NCI-H345 (cell line): ENCODE data around the gene SLC39A10.
"Not testable (repeated sequence)": the region's sequence is repeated elsewhere in the genome, so short reads cannot be mapped to it uniquely, and the experiment has no call there.

Source experiments
- DNase-seq: peaks from one replicate; lab custom pipeline; 2025; lab: John Stamatoyannopoulos, UW

Gene SLC39A10

DNA sequence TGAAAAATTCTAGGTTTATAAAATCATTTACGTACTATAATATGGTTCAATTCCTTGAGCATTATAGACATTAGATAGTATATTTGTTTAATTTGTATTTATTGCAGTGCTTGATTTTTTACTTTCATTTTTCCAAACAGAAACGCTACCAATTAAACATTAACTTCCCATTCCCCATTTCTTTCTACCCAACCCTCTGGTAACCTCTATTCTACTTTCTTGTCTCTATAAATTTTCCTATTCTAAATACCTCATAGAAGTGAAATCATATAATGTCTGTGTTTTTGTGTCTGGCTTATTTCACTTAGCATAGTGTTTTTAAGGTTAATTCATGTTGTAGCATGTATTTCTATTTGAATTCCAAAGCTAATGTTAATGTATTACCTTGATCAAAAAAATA lies 11.6 kb upstream of the SLC39A10 start:
- no peak for DNase-seq

DNA sequence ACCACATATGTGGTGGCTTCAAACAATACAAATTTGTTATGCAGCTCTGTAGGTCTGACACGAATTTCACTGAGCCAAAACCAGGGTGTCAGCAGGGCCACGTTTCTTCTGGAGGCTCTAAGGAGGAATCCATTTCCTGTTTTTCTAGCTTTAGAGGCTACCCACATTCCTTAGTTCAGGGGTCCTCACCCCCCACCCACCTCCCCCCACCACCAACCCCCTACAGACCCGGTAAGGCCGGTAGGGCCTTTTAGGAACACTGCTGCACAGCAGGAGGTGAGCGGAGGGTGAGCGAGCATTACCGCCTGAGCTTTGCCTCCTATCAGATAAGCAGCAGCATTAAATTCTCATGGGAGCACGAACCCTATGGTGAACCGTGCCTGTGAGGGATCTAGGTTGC lies 10.6 kb upstream of the SLC39A10 start:
- no peak for DNase-seq

DNA sequence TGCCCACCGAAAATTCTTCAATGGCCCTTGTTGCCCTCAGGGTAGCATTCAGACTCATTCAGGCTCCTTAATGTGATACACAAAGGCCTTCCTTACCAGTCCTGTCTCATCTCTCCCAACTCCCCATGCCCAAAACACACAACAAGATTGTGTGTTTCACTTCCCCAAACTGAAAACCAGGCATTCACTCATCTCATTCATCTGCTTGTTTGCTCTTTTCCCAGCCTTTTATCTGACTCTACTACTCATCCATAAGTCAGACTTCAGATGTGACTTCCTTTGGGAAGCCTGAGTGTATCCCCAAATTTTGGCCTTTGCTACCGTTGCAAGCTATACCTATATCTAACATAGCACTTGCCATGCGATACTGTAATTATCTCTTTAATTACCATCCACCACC lies 9.7 kb upstream of the SLC39A10 start:
- no peak for DNase-seq

DNA sequence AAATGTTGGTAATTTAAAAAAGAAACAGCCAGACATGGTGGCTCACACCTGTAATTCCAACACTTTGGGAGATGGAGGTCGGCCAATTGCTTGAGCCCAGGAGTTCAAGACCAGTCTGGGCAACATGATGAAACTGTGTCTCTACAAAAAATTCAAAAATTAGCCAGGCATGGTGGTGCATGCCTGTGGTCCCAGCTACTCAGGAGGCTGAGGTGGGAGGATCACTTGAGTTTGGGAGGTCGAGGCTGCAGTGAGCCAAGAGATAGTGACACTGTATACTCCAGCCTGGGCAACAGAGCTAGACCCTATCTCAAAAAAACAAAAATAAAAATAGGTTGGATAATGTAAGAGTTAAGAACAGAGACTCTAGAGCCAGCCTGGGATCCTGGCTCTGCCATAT lies 8.7 kb upstream of the SLC39A10 start:
- DNase-seq = not testable (repeated sequence)

DNA sequence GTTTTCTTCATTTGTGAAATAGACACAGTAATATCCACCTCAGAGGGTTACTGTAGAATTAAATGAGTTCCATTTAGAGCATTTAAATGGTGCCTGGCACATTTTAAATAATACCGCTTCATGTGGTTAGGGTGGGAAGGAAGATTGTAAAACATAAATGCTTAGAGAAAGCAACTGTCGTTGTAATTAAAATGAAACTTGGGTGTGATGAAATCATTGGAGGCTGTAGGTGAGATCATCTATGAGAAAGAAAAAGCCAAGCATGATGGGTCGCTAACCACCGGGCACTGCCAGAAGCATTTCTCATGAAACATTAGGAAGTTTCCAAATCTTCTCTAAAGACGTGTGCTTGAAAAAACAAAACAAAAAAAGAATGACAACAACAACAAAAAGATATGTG lies 8.2 kb upstream of the SLC39A10 start:
- no peak for DNase-seq

DNA sequence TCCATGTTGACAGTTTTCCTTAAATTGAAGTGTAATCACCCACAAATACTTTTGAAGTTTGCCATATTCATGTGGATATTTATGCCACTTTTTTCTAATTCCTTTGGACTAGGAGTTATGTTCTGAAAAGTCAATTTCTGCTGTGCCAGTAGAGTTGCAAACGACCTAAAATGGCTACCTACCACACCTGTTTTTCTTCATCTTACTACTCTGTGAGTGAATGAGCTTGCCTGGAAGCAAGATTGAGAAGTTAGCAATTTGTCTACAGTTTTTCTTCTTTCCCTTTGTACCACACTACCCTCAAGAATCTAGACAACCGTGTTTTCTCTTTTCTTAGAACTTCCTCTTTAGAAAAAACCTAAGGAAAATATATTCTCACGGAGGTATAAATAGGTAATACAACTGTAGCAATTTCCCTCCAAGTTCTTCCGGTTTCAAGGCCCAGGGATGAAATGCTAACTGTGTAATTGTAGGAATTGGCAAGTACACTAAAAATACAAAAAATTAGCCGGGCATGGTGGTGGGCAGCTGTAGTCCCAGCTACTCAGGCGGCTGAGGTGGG lies 7.3 kb upstream of the SLC39A10 start:
- no peak for DNase-seq

DNA sequence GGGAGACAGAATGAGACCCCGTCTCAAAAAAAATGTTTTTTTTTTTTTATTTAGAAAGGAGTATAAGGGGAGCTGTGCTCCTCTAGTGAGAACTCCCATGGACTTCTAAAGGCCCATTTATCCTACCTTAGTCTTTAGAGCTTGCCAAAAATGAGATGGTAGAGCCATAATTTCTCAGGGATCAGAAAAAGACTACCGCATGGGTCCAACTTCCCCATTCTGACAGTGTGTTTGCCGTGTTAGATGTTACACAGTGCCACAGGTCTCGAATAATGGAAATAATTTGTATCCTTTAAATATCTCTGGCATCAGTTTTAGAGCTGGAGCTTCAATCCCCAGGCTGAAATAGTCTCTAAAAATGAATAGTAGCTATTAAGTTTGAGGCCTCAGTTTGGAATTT lies 6.0 kb upstream of the SLC39A10 start:
- no peak for DNase-seq

DNA sequence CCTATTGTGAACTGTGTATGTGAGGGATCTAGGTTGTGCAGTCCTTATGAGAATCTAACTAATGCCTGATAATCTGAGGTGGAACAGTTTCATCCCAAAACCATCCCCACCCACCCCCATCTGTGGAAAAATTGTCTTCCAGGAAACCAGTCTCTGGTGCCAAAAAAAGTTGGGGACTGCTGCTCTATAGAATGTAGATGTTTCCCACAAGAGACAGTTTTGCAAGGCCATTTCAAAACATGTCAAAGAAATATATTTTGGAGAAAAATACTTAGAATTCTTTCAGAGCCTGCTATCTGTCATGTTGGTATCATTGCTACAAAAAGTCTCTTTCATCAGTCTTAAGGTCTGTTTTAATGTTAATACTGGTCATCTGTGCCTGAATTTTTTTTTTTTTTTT lies 4.1 kb upstream of the SLC39A10 start:
- no peak for DNase-seq

DNA sequence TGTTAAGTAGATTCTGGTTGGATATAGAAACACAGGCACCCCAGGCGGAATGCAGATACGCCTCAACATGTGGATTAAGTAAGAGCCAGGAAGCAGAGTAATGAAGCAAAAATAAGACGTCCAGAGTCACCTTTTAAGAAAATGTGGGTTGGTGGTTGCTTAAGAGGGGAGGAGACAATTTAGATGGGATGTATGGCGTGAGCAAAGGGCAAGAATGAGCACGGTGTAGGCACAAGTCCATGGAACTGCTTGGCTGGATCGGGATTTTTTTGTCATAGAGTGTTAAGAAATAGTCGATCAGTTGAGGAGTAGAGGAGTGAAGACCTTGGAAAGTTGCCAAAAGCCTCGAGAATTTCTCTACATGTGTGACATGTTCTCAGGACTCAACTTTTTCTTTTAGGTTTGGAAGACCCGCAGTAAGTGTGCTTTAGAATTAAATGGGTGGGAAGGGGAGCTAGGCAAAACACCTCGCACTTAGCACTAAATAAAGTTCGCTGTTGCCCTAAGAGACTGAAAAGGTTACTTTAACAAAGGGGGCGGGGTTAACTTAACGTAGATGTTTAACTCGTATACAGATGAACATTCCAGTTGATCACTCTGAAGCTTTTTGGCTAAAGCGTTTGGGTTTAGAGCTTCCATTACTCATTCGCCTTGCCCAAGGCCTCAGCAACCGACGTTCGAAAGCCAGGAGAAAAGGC lies 716 bp upstream of the SLC39A10 start:
- no peak for DNase-seq

DNA sequence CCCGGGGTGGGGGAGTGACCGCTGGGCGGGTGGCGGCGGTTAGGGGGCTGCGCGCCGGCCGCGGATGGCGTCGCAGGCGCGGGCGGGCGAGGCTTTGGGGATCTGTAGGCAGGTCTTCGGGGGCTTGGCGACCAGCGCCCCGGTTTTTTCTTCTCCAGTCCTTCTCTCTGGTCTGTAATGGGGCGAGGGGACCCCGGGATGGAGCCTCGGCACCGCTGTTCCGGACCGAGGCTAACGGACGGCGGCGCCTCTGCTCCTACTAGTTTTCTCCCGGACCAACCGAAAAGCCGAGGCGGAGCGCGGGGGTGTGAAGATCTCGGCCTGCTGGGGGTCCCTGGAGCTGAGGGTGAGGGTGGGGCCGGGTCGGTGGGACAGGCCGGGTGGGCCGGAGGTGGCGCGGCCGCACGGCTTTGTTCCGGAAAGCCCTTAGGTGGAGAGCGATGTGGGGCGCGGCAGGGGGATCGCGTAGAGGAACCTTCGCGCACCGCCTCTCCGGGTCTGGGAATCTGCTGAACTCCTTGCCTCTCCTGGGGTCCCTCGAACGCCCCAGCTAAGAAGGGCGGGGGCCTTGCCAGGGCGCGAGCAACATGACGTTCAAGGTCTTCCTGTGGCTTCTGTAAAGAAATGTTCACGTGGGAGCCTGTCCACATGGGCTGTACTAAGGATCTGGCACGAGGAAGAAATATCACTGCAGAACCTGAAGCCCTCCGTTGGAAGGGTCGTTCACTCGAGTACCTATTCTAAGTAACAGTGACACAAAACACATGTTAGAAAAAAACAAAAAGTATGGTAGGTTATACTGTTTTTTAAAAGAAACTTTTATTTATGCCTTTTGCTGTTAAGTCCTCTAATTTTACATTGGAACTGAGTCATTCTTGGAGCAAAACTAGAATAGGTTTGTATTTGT lies 861 bp downstream of the SLC39A10 start:
- peak; percentile 67 for DNase-seq

DNA sequence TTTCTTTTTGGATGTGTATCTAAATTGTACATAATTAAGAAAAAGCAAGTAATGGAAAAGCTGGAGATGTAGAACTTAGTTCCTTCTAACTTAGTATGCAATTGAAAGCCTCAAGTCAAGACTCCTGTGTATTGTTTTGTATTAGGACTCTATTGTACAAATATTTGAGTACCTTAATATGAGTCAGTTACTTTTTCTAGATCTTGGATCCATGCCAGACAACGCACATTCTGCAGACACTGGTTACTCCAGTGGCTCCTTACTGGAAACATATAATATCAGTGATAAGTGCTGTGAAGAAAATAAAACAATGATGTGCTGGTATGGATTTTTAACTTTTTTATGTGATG lies 1.5 kb downstream of the SLC39A10 start:
- peak; percentile 57 for DNase-seq

DNA sequence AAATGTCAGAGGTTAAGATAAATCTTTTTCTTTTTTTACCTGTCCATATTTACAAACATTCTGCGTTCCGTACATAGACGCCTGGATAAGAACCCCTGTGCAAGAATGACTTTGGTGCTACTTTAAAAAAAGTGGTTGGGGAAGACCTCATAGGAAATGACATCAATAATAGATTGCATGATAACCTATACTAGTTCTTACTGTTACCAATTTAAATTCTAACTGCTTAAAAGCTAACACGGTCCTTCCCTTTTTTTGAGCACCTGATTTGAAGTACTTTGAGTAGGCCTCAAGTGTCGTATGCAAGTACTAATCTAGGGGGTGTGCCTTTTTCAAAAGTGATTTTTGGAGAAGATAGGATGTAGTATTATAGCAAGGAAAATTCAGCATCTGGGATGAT lies 2.1 kb downstream of the SLC39A10 start:
- peak; percentile 18 for DNase-seq

DNA sequence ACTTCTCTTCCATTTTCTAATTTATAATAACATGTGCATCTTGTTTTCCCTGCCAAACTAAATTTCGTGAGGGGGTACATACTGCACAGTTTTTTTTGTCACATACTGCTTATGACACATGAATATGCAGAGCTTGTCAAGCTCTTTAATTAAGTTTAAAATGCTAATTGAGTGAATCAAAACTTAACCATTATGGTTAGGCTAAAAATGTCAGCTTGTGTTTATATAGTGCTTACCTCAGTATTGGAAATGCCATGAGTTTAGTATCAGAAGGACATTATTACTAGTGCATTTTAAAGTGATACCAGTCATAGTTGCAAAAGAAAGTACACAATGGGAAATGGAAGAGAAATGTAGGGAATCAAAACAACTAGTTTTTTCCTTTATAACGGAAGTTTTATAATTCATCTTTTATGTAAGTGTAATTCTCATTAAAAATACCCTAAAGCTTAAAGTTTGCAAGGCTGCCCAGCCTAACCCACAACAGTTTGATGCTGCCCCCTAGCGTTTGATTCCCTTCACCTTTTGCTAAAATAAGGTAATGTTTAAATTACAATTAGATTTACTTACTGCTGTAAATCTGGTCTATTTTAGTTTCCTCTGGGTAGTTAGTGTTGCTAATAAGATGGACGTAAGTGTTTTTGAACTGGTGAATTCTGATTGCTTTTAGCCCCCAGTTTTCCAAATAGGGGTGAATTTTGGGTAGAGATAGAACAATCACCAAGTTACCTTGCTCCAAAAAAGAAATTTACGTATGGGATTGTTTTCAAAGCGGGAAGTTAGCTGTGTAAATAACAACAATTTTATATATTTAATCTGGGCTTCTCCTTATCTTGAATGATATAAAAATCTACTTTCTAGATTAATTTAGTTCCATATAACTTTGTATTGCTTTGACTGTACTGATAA lies 3.2 kb downstream of the SLC39A10 start:
- peak; percentile 68 for DNase-seq

DNA sequence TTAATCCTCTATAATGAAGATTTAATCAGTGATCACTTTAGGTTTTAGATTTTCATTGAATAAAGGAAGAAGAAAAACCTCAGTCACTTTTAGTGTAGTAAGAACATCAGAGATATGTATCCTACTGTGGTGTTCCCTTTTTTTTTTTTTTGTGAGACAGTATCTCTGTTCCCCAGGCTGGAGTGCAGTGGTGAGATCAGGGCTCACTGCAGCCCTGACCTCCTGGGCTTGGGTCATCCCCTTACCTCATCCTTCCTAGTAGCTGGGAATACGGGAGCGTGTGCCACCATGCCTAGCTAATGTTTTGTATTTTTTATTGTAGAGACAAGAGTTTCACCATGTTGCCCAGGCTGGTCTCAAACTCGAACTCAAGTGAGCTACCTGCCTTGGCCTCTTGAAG lies 5.1 kb downstream of the SLC39A10 start:
- DNase-seq = no peak

DNA sequence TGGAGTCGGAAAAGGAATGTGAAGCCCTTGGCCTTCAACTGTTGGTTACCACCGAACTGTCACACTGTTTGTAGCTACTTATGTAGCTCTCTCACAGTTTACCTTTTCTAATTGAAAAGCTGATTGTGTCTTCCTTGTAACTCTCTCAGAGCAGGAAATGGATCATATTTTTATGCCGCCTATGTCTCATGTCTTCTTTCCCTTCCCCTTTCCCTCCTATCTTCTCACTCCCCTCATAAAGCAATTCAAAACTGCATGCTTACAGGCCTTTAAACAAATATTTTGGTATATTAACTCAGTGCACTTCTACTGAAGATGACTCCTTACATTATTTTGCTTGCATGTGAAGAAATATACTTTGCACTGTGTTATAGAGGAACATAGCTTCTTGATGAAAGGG lies 6.0 kb downstream of the SLC39A10 start:
- no peak for DNase-seq

DNA sequence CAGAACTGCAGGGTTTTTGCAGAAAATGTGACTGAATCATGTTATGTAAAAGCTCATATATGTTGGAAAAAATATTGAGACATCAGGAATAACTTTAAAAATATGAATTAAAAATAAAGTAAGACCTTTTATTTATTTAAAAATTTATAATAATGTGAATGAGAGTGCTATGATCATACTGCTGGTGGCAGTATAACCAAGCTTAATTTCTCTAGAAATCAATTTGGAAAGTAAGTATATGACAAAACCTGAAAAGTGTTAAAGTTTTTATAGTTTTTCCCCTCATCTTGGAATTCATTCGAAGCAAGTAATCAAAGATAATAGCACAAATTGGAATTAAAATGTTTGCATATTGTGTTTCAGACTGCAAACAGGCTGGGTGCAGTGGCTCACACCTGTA lies 7.5 kb downstream of the SLC39A10 start:
- DNase-seq = no peak

DNA sequence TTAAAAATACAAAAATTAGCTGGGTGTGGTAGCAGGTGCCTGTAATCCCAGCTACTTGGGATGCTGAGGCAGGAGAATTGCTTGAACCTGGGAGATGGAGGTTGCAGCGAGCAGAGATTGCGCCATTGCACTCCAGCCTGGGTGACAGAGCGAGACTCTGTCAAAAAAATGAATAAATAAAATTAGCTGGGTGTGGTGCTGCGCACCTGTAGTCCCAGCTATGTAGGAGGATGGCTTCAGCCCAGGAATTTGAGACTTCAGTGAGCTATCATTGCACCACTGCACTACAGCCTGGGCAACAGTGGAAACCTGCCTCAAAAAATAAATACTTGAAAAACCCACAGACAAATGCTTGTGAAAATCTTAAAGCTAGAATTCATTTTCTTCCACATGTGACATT lies 8.1 kb downstream of the SLC39A10 start:
- DNase-seq = not testable (repeated sequence)

DNA sequence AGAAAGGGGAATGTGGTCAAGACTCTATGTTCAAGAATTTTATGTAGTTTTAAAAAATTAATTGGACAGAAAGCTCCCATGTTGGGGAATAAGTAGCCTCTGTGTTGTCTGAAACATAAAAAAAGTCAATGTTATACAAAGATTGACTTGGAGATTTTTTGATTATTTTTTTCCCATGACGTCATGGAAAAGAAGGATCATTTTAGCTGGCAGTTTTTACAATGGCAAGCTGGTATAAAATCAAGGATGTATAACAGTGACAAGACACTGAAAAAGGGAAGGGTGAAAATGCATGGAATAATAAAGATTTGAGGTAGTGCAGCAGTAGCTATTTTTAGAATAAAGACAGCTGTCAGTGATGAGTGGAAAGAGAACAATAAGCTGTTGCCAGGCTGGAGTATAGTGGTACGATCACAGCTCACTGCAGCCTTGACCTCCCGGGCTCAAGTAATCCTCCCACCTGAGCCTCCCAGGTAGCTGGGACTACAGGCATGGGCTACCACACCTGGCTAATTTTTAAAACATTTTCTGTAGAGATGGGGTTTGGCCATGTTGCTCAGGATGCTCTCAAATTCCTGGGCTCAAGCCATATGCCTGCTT lies 9.2 kb downstream of the SLC39A10 start:
- DNase-seq = no peak

DNA sequence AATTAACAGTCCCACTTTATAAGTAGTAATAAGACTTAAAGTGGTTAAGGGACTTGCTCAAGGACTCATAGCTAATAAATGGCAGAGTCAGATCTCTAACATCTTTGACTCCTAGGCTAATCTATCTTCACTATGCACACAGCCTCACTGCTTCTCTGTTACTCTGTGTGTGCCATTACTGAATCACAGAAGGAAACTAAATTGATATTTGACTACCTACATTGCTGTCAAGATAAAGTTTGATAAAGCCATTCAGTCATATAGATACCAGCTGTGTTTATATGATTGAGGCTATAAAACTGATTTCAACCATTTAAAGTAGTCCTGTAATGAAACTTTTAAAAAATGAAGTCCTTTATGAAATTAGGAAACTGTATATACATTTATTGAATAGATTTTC lies 10.9 kb downstream of the SLC39A10 start:
- no peak for DNase-seq

DNA sequence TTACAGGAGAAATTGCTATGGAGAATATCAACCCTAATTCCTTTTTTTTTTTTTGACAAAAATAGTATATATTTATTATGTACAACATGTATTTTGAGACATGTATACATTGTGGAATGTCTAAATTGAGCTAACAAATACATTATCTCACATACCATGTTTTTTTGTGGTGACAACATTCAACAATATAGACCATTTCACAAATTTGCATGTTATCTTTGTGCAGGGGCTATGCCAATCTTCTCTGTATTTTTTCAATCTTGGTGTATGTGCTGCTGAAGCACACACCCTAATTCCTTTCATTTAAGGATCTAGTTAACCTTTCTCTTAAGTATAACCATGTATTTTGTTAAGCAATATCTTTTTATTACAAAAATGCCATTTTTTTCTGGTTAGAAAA lies 13.2 kb downstream of the SLC39A10 start:
- DNase-seq = no peak

DNA sequence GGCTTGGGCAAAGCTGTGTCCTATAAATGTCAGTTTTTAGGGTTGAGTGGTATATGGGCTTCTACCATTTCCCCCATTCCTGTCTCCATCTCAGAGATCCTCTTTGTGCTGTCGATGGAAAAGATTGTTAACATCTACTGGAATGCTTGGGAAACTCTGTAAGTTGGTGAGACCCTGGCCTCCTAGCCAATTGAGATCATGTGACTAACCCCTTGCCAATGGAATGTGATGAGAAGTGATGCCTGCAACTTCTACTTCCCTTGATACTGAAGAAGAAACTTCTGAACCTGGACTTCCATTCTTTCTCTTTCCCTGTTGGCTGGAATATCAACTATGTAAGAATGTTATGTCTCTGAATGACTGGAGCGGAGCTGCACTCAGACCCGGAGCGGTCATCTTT lies 14.5 kb downstream of the SLC39A10 start:
- DNase-seq = no peak

DNA sequence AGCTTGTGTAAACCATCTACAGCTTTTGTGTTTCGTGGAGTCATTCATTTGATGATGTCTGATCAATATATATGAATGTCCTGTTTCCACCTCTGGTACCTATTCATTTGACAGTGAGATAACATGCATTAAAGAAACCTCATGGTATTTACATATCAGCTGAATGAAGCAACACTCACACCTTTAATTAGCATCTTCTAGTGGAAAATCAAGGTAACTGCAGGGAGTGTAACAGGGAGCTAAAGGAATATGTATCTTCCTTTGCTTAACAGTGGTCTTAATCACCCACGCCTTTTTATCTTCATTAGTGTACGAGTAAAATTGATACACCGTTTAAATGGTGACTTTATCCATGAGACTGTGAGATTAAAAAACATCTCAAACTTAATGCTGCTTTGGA lies 15.6 kb downstream of the SLC39A10 start:
- no peak for DNase-seq
